Neural cell (in vitro differentiated cells): ENCODE data around the gene VEPH1. TPM values are rescaled to one million over a fixed set of nuclear protein-coding genes. Genes with fewer than 3 reads are reported as not detected.

Experiments used
- H2AFZ ChIP-seq: fragments of 200-600, 300-800 bp; sonication (generic), shearing (Covaris generic); 2 replicates; pipeline ENCODE4 v1.6.0; 2014; ENCODE audit warnings: low read depth, mild to moderate bottlenecking, antibody characterized with exemption, low read length, moderate library complexity
- H3F3A ChIP-seq: fragments of 200-600 bp; shearing (Covaris generic); 2 replicates; pipeline ENCODE4 v1.6.1; 2016; ENCODE audit warnings: mild to moderate bottlenecking, moderate library complexity, mixed read lengths, antibody characterized with exemption, low read length; ENCODE audit not compliant: insufficient read depth, poor library complexity, severe bottlenecking
- H3K27ac ChIP-seq: fragments of 200-600, 300-800 bp; sonication (generic), shearing (Covaris generic); 2 replicates; pipeline ENCODE4 v1.5.1; 2014; ENCODE audit warnings: mild to moderate bottlenecking, low read length, moderate library complexity
- H3K27me3 ChIP-seq: fragments of 300-800, 200-600 bp; sonication (generic), shearing (Covaris generic); 2 replicates; pipeline ENCODE4 v1.6.0; 2014; ENCODE audit warnings: mild to moderate bottlenecking, low read depth, low read length, moderate library complexity; ENCODE audit not compliant: insufficient read depth
- H3K36me3 ChIP-seq: fragments of 300-800, 200-600 bp; sonication (generic), shearing (Covaris generic); 2 replicates; pipeline ENCODE4 v1.5.1; 2014; ENCODE audit warnings: mild to moderate bottlenecking, antibody characterized with exemption, low read length, moderate library complexity; ENCODE audit not compliant: insufficient read depth
- H3K4me2 ChIP-seq: fragments of 300-800, 200-600 bp; sonication (generic), shearing (Covaris generic); 2 replicates; pipeline ENCODE4 v1.6.0; 2014; ENCODE audit warnings: mild to moderate bottlenecking, low read length
- H3K4me3 ChIP-seq: fragments of 300-800, 200-600 bp; sonication (generic), shearing (Covaris generic); 2 replicates; pipeline ENCODE4 v1.5.1; 2014; ENCODE audit warnings: mild to moderate bottlenecking, low read length, moderate library complexity
- H3K79me2 ChIP-seq: fragments of 200-600 bp; shearing (Covaris generic); replicated peaks from 2 replicates; pipeline ENCODE4 v1.6.0; 2014; ENCODE audit warnings: mild to moderate bottlenecking, low read length, moderate library complexity; ENCODE audit not compliant: insufficient read depth
- H3K9ac ChIP-seq: fragments of 300-800, 200-600 bp; sonication (generic), shearing (Covaris generic); 2 replicates; pipeline ENCODE4 v1.6.1; 2016; ENCODE audit warnings: mild to moderate bottlenecking, low read length, mixed read lengths
- H3K9me2 ChIP-seq: fragments of 200-600 bp; shearing (Covaris generic); 2 replicates; pipeline ENCODE4 v1.6.1; 2016; ENCODE audit warnings: mild to moderate bottlenecking, low read length, mixed read lengths; ENCODE audit not compliant: insufficient read depth
- H3K9me3 ChIP-seq: fragments of 200-600, 300-800 bp; sonication (generic), shearing (Covaris generic); 2 replicates; pipeline ENCODE4 v1.6.1; 2016; ENCODE audit warnings: mild to moderate bottlenecking, mixed run types, low read length, moderate library complexity, mixed read lengths
- H4K20me1 ChIP-seq: fragments of 200-600 bp; shearing (Covaris generic); 2 replicates; pipeline ENCODE4 v1.6.1; 2016; ENCODE audit warnings: mild to moderate bottlenecking, mixed run types; ENCODE audit not compliant: insufficient read depth
- CTCF ChIP-seq: fragments of 450-650 bp; IDR thresholded peaks from 2 replicates; pipeline ENCODE4 v1.5.1; 2014; ENCODE audit warnings: antibody characterized with exemption, mild to moderate bottlenecking, moderate library complexity; ENCODE audit not compliant: poor library complexity, severe bottlenecking
- EZH2 ChIP-seq: fragments of 200-600, 300-800 bp; shearing (Covaris generic), sonication (generic); IDR thresholded peaks from 2 replicates; pipeline ENCODE4 v1.6.1; 2014; ENCODE audit warnings: antibody characterized with exemption, low read length, borderline replicate concordance, mild to moderate bottlenecking; ENCODE audit not compliant: insufficient read depth, poor library complexity, severe bottlenecking
- MXI1 ChIP-seq: fragments of 450-650 bp; conservative IDR thresholded peaks from 2 replicates; pipeline ENCODE4 v1.6.1; 2014; ENCODE audit warnings: antibody characterized with exemption, mild to moderate bottlenecking; ENCODE audit not compliant: poor library complexity, severe bottlenecking
- POLR2AphosphoS5 ChIP-seq: IDR thresholded peaks from 2 replicates; pipeline ENCODE4 v1.6.1; 2012
- RAD21 ChIP-seq: fragments of 450-650 bp; conservative IDR thresholded peaks from 2 replicates; pipeline ENCODE4 v1.6.1; 2014; ENCODE audit warnings: antibody characterized with exemption, mild to moderate bottlenecking, moderate library complexity
- SMC3 ChIP-seq: fragments of 450-650 bp; conservative IDR thresholded peaks from 2 replicates; pipeline ENCODE4 v1.6.1; 2014; ENCODE audit warnings: antibody characterized with exemption, mild to moderate bottlenecking, moderate library complexity; ENCODE audit not compliant: poor library complexity
- polyA plus RNA-seq: library from polyadenylated mRNA; depleted of rRNA; stranded (reverse); fragments of >200 nt; gene quantifications from 2 replicates; pipeline ENCODE4 v1.2.3, GENCODE V29; 2014
- TF ChIP-seq, protein P1 (sequence below): IDR thresholded peaks from 2 replicates; pipeline ENCODE4 v1.6.1; 2012; ENCODE audit warnings: borderline replicate concordance

Gene VEPH1
- polyA plus RNA-seq, 1 donor from 2014 or later: 0.89 TPM

DNA sequence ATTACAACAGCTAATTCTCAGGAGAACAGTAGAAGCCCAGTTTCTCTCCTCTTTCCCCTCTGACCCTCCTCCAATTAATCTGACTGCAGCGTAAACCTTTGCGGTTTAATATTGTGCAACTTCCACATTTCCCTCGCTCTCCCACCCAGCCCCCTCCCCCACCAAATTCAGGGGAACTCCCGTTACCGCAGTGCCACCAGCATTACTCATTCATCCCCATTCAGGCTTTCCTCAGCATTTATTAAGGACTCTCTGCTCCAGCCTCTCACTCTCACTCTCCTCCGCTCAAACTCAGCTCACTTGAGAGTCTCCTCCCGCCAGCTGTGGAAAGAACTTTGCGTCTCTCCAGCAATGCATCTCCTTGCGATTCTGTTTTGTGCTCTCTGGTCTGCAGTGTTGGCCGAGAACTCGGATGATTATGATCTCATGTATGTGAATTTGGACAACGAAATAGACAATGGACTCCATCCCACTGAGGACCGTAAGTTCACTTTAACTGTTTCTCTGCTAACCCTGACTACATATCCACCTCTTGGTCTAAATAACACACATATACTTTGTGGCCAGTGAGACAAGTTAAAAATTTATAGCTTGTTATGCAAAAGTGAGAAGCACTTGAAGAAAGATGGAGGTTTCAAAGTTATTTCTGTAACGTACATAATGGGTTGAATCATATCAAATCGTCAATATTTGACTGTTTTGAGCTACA lies 66.5 kb downstream of the VEPH1 start, which contains the start of gene PTX3:
TSS of gene PTX3 (plus strand) at position 268 of the 709 bp plus-strand sequence. CDS start at position 352, 84 bp downstream.
- Histone ChIP-seq H3K27me3 (no peaks in the 10 kb centered on the region), H3K79me2 (no peaks in the 10 kb centered on the region)

DNA sequence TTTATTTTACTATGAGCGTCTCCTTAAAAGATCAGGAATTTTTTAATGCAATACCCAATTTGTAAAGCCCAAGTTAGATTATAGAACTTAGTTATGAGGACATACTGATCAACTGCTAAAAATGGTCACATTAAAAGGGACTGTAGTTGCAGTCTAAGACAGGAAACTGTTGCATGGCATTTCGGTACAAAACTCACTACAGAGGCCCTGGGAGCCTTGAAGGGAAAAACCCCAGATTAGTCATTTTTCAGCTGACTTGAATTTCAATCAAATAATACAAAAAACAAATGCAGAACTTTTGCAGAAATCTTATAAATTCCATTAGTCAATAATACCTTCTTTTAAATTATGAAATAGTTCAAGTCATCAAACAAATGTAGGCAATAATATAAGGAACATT lies 73.5 kb downstream of the VEPH1 start:
- H3K9ac ChIP-seq: no peak overlapping the region
- no peaks in the 10 kb centered on the region for H3K27me3 ChIP-seq
- H4K20me1 ChIP-seq: no peaks in the 10 kb centered on the region
- H3K4me3 ChIP-seq: no peak overlapping the region
- no peaks in the 10 kb centered on the region for H3K9me2 ChIP-seq
- no peaks in the 10 kb centered on the region for H3K79me2 ChIP-seq
- no peak overlapping the region for H3K27ac ChIP-seq
- H3K4me2 ChIP-seq: no peak overlapping the region
- H3K36me3 ChIP-seq: no peaks in the 10 kb centered on the region
- H3K9me3 ChIP-seq: no peaks in the 10 kb centered on the region
- no peak for TF ChIP-seq MXI1
- no peak for TF ChIP-seq CTCF
- no peak for TF ChIP-seq EZH2
- TF ChIP-seq SMC3: no peak
- no peak for TF ChIP-seq POLR2AphosphoS5
- TF ChIP-seq RAD21: no peak
- TF ChIP-seq, protein P1, sequence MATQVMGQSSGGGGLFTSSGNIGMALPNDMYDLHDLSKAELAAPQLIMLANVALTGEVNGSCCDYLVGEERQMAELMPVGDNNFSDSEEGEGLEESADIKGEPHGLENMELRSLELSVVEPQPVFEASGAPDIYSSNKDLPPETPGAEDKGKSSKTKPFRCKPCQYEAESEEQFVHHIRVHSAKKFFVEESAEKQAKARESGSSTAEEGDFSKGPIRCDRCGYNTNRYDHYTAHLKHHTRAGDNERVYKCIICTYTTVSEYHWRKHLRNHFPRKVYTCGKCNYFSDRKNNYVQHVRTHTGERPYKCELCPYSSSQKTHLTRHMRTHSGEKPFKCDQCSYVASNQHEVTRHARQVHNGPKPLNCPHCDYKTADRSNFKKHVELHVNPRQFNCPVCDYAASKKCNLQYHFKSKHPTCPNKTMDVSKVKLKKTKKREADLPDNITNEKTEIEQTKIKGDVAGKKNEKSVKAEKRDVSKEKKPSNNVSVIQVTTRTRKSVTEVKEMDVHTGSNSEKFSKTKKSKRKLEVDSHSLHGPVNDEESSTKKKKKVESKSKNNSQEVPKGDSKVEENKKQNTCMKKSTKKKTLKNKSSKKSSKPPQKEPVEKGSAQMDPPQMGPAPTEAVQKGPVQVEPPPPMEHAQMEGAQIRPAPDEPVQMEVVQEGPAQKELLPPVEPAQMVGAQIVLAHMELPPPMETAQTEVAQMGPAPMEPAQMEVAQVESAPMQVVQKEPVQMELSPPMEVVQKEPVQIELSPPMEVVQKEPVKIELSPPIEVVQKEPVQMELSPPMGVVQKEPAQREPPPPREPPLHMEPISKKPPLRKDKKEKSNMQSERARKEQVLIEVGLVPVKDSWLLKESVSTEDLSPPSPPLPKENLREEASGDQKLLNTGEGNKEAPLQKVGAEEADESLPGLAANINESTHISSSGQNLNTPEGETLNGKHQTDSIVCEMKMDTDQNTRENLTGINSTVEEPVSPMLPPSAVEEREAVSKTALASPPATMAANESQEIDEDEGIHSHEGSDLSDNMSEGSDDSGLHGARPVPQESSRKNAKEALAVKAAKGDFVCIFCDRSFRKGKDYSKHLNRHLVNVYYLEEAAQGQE: no peak
- H3F3A ChIP-seq: no peaks in the 10 kb centered on the region
- no peak overlapping the region for H2AFZ ChIP-seq

More for the DNA sequence above, 66.5 kb downstream of the VEPH1 start, which contains the start of gene PTX3:
- H3K27ac ChIP-seq: peak within 1 kb of the TSS; percentile 77
- H3K4me2 ChIP-seq: peak within 1 kb of the TSS; percentile 83
- TF ChIP-seq, protein P1: no peak
- peak; percentile 10 for TF ChIP-seq POLR2AphosphoS5
- peak within 1 kb of the TSS; percentile 84 for H3K9ac ChIP-seq
- H3K4me3 ChIP-seq: peak within 1 kb of the TSS; percentile 80
- H4K20me1 ChIP-seq: no peaks in the 10 kb centered on the region
- no peaks in the 10 kb centered on the region for H3K9me3 ChIP-seq
- H3K9me2 ChIP-seq: no peaks in the 10 kb centered on the region
- no peaks in the 10 kb centered on the region for H3F3A ChIP-seq
- no peaks in the 10 kb centered on the region for H3K36me3 ChIP-seq
- peak within 1 kb of the TSS; percentile 67 for H2AFZ ChIP-seq
